ENCODE data around the gene DMXL1.

Gene DMXL1

GRCh38 chr5:119286511-119287488, 215.9 kb downstream of the DMXL1 start:
- H3K4me1 Mint-ChIP-seq (ENCODE audit: low read depth), result peaks cover 98% of the 10 kb centered on the region
- peak overlapping the region; percentile 97 for H3K27ac Mint-ChIP-seq
- H3K36me3 Mint-ChIP-seq (ENCODE audit: low read depth), result peaks cover 62% of the 10 kb centered on the region
- no peak for DNase-seq
- peaks cover 3% of the 10 kb centered on the region for H3K9me3 Mint-ChIP-seq
- H3K27me3 Mint-ChIP-seq, result no peaks in the 10 kb centered on the region
- peak overlapping the region; percentile 70 for H3K4me3 Mint-ChIP-seq

GRCh38 chr5:119287547-119288111, 216.7 kb downstream of the DMXL1 start:
- peak overlapping the region; percentile 97 for H3K27ac Mint-ChIP-seq
- peaks cover 97% of the 10 kb centered on the region for H3K4me1 Mint-ChIP-seq (ENCODE audit: low read depth)
- peaks cover 57% of the 10 kb centered on the region for H3K36me3 Mint-ChIP-seq (ENCODE audit: low read depth)
- no peaks in the 10 kb centered on the region for H3K27me3 Mint-ChIP-seq
- peak overlapping the region; percentile 70 for H3K4me3 Mint-ChIP-seq
- no peak for DNase-seq
- peaks cover 3% of the 10 kb centered on the region for H3K9me3 Mint-ChIP-seq

- peaks cover 97% of the 10 kb centered on the region for H3K4me1 Mint-ChIP-seq (ENCODE audit: low read depth)
- H3K9me3 Mint-ChIP-seq, result peaks cover 7% of the 10 kb centered on the region
- H3K27me3 Mint-ChIP-seq, result no peaks in the 10 kb centered on the region
- peak overlapping the region; percentile 70 for H3K4me3 Mint-ChIP-seq
- peak overlapping the region; percentile 97 for H3K27ac Mint-ChIP-seq
- DNase-seq, result no peak
- H3K36me3 Mint-ChIP-seq (ENCODE audit: low read depth), result peaks cover 57% of the 10 kb centered on the region
Observed at GRCh38 chr5:119288379-119289033, 217.6 kb downstream of the DMXL1 start.

GRCh38 chr5:119289438-119290044, 218.7 kb downstream of the DMXL1 start:
- Mint-ChIP-seq H3K36me3 (ENCODE audit: low read depth) (peaks cover 54% of the 10 kb centered on the region), H3K9me3 (peaks cover 10% of the 10 kb centered on the region), H3K4me3 (peak overlapping the region; percentile 51), H3K27me3 (no peaks in the 10 kb centered on the region), H3K4me1 (ENCODE audit: low read depth) (peaks cover 91% of the 10 kb centered on the region), H3K27ac (peak overlapping the region; percentile 97)
- DNase-seq, result no peak

GRCh38 chr5:119290161-119290569, 219.3 kb downstream of the DMXL1 start:
- peak overlapping the region; percentile 97 for H3K27ac Mint-ChIP-seq
- peaks cover 13% of the 10 kb centered on the region for H3K9me3 Mint-ChIP-seq
- peaks cover 87% of the 10 kb centered on the region for H3K4me1 Mint-ChIP-seq (ENCODE audit: low read depth)
- no peaks in the 10 kb centered on the region for H3K27me3 Mint-ChIP-seq
- no peak for DNase-seq
- peaks cover 54% of the 10 kb centered on the region for H3K36me3 Mint-ChIP-seq (ENCODE audit: low read depth)
- H3K4me3 Mint-ChIP-seq, result peak overlapping the region; percentile 44

- Mint-ChIP-seq H3K27ac (peak overlapping the region; percentile 97), H3K4me1 (ENCODE audit: low read depth) (peaks cover 83% of the 10 kb centered on the region), H3K36me3 (ENCODE audit: low read depth) (peaks cover 55% of the 10 kb centered on the region), H3K4me3 (peak overlapping the region; percentile 44), H3K27me3 (no peaks in the 10 kb centered on the region), H3K9me3 (peaks cover 13% of the 10 kb centered on the region)
- no peak for DNase-seq
Observed at GRCh38 chr5:119290607-119291006, 219.7 kb downstream of the DMXL1 start.

DNA sequence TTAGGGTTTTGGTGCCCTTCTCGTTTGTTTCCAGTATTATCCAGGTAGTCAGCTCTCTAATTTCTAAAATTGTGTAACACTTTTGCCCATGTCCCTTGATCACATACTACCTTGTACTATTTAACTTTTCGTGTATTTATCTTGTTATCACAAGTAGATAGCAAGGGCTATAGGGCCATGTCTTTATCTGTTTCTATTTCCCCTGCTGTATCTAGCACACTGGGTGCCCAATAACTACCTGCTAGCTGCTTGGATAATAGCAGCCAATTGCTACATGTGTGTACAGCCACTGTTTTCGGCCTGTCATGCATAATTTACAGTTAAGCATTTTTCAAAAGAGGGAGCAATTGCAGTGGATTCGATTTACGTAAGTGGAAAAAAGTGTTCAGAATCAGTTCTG, 220.2 kb downstream of the DMXL1 start:
- Mint-ChIP-seq H3K27ac (peak overlapping the region; percentile 97), H3K36me3 (ENCODE audit: low read depth) (peaks cover 51% of the 10 kb centered on the region), H3K27me3 (no peaks in the 10 kb centered on the region), H3K4me1 (ENCODE audit: low read depth) (peaks cover 78% of the 10 kb centered on the region), H3K9me3 (peaks cover 13% of the 10 kb centered on the region), H3K4me3 (no peak overlapping the region)
- DNase-seq, result no peak

DNA sequence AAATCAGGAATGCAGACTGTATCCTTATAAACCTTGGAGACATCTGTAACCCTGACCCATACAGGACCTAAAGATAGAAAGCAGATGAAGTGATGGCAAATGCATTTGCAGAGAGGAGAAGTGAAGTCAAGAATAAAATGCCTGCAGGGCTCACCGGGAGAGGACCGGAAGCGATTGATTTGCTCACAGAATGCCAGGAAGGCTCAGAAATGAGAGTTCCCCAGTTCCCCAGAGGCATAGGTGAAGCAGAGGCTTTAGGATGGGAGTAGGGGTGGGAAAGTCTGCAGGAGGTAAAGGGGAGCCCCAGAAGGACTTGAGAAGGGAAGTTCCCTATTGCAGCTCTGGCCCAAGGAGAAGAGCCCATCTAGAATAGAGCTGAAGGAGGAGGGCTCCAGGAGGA, 221.0 kb downstream of the DMXL1 start:
- DNase-seq, result no peak
- H3K27me3 Mint-ChIP-seq, result no peaks in the 10 kb centered on the region
- peaks cover 71% of the 10 kb centered on the region for H3K4me1 Mint-ChIP-seq (ENCODE audit: low read depth)
- peaks cover 52% of the 10 kb centered on the region for H3K36me3 Mint-ChIP-seq (ENCODE audit: low read depth)
- peak overlapping the region; percentile 88 for H3K27ac Mint-ChIP-seq
- peak overlapping the region; percentile 4 for H3K4me3 Mint-ChIP-seq
- H3K9me3 Mint-ChIP-seq, result peaks cover 13% of the 10 kb centered on the region

DNA sequence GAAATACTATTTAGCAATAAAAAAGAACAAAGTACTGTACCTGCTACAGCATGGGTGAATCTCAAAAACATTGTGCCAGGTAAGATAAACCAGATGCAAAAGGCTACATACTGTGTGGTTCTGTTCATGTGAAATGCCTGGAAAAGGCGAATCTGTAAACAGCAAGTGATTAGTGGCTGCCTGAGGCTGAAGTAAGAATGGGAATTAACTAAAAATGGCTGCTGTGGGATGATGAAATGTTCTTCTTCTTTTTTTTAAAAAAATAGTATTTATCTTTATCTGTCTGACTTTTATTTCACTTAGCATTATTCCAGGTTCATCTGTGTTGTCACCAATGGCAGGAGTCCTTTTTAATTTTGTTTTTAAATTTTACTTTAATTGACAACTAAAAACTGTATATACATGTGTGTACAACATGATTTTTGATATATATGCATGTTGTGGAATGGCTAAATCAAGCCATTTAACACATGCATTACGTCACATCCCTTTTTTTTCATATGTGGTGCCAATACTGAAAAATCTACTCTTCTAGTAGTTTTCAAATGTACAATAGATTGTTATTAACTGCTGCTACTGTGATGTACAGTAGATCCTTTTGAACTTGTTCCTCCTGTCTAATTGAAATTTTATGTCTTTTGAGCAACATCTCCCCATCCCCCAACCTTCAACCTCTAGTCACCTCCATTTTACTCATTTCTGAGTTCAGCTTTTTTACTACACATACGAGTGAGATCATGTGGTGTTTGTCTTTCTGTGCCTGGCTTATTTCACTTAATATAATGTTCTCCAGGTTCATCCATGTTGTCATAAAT, 222.0 kb downstream of the DMXL1 start:
- no peak for DNase-seq
- peaks cover 66% of the 10 kb centered on the region for H3K4me1 Mint-ChIP-seq (ENCODE audit: low read depth)
- peak overlapping the region; percentile 69 for H3K27ac Mint-ChIP-seq
- no peaks in the 10 kb centered on the region for H3K27me3 Mint-ChIP-seq
- H3K4me3 Mint-ChIP-seq, result no peak overlapping the region
- peaks cover 52% of the 10 kb centered on the region for H3K36me3 Mint-ChIP-seq (ENCODE audit: low read depth)
- H3K9me3 Mint-ChIP-seq, result peaks cover 13% of the 10 kb centered on the region

- Mint-ChIP-seq H3K9me3 (peaks cover 13% of the 10 kb centered on the region), H3K4me3 (no peak overlapping the region), H3K27me3 (no peaks in the 10 kb centered on the region), H3K27ac (peak overlapping the region; percentile 35), H3K36me3 (ENCODE audit: low read depth) (peaks cover 50% of the 10 kb centered on the region), H3K4me1 (ENCODE audit: low read depth) (peaks cover 62% of the 10 kb centered on the region)
- DNase-seq, result no peak
Observed at GRCh38 chr5:119293516-119293829, 222.6 kb downstream of the DMXL1 start.

Measured in activated T-cell treated with anti-CD3 and anti-CD28 coated beads, Interleukin-2, amount 50 U/mL, for 24 hours (primary cell).